GM23248 (cell line): ENCODE data around the gene DPPA4.

Source experiments
- EZH2 ChIP-seq: fragments of 200-600 bp; sonication (generic); IDR thresholded peaks from 2 replicates; pipeline ENCODE4 v1.6.1; 2018; ENCODE audit warnings: antibody characterized with exemption, mild to moderate bottlenecking; ENCODE audit not compliant: insufficient read depth, poor library complexity, severe bottlenecking
- EZH2phosphoT487 ChIP-seq: fragments of 200-600 bp; sonication (generic); IDR thresholded peaks from 2 replicates; pipeline ENCODE4 v1.6.1; 2018; ENCODE audit warnings: antibody characterized with exemption, moderate library complexity, mild to moderate bottlenecking, low read depth; ENCODE audit not compliant: insufficient read depth

GRCh38 chr3:109362823-109363222 lies 25.5 kb upstream of the DPPA4 start:
- TF ChIP-seq EZH2 (no peak), EZH2phosphoT487 (no peak)
